Right lobe of liver (tissue), 4 donors: ENCODE results near the gene RERE.

Experiments used
- CTCF ChIP-seq, 4 donors: fragments of 200-600 bp in 3 of 4; fragments of 450-650 bp in 1 of 4; IDR thresholded peaks; one replicate each; pipeline versions ENCODE4 v1.5.1 to v1.8.0; 2016 to 2022; ENCODE audit warnings: antibody characterized with exemption in 4 of 4, mild to moderate bottlenecking in 2 of 4
- POLR2A ChIP-seq: fragments of 450-650 bp; IDR thresholded peaks from one replicate; pipeline ENCODE4 v1.6.1; 2017; ENCODE audit warnings: antibody characterized with exemption, mild to moderate bottlenecking
- donor health status: DM: no; HTN: no; CAD: no.
- donor health status: DM: no; HTN: no; CAD: no.
- donor health status: DM: no; HTN: yes; CAD: no.

- TF ChIP-seq CTCF (IDR thresholded peaks at IDR 0.05) (no peak), POLR2A (no peak)
Observed at GRCh38 chr1:8307628-8308027, 509.8 kb downstream of the RERE start.
